ENCODE data around the gene H19.

The H19 gene

DNA sequence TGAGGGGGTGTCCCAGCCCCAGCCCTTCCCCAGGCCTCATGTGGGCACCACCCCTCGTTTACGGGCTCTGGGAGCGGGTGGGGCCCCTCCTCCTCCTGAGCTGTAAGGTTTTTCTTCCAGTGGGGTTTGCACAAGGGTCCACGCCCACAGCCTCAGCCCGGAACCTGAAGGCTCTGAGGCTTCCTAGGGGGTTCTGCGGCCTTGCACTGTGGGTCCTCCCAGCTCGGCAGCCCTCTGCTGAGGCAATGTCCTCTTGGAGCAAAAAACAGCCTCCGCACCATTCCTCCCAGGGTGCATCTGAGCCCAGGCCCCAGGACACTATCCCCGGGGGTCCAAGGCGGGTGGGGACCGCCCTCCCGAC, 14.1 kb downstream of the H19 start:
- no peak for DNase-seq (ENCODE audit: low read depth in 2 of 2)

DNA sequence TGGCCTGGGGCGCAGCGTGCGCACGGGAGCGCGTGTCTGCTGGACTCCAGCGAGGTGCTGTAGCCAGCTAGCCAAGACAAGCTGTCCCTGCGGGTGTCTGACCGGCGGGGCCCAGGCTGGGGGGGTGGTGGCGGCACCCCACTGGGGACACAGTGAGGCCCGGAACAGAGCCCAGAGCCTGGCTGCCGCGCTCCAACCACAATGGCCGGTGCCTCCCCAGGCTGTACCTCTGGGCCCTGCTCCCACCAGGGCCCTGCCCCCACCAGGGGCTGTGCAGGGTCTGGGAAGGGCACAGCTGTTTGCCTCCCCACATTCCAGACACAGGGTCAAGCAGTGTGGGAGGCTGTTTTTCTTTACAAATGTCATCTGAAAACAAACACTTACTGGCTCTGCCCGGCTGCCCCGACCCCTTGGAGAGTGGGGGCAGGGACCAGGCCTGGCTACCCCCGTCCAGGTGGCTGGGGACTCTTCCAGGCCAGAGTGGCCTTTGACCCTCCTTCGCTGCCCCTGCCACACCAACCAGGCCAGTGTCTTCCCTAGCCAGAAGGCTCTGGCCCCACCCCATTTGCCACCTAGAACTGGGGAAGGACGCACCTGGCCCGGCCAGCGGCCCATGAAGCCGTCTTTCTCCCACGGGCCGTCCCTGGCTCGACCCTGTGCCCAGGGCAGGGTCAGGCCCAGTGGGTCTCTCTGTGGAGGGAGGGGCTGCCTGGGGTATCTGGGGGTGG, 14.6 kb downstream of the H19 start:
- no peak for DNase-seq (ENCODE audit: low read depth in 2 of 2)

DNA sequence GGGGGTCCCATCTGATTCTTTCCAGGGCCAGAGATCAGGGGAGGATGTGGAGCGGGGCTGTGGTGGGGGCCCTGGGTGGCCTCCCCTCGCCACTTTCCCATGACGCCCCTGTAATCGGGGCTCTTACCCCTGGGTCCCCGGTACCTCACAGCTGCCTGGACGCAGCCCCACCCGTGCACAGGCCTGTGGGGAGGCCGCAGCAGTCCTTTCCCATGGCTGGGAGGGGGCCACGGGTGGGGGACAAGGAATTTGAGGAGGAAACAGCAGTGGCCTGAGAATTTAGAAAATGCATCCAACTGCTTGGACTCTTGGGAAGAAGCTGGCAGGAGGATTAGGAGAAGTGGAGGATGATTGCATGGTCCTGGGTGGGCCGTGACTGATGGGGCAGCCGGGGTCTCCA, 18.0 kb downstream of the H19 start:
- no peak for DNase-seq (ENCODE audit: low read depth in 2 of 2)

DNA sequence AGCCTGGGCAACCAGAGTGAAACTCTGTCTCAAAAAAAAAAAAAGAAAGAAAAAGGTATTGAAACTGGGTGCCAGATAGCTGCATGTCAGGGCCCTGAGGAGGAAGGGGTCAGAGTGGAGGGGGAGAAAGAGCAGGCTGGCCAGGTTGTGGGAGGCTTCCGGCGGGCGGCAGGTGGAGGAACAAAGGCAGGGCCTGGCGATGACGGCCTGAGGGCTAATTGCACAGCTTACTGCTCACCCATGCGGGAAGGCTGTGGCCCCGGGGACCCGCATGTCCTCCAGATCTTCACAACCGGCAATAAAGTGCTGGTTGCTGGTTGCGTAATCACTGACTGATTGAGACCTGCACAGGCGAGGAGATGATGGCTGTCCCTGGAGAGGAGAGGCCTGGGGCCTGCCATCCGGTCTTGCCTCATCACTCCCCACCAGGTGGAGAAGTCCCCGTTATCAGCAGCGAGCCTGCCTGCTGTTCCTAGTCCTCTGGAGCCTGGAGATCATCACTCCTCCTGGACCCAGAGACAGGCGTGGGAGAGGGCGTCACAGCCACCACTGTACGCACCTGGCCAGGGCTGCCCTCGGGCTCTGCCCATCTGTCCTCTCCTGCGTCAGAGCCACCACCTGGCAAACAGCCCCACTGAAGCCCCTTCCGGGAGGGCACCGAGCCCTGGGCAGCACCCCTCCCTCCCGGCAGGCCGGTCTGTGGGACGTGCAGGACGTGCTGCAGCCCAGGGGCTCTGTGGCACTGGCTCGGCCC, 18.7 kb downstream of the H19 start:
- no peak for DNase-seq (ENCODE audit: low read depth in 2 of 2)

DNA sequence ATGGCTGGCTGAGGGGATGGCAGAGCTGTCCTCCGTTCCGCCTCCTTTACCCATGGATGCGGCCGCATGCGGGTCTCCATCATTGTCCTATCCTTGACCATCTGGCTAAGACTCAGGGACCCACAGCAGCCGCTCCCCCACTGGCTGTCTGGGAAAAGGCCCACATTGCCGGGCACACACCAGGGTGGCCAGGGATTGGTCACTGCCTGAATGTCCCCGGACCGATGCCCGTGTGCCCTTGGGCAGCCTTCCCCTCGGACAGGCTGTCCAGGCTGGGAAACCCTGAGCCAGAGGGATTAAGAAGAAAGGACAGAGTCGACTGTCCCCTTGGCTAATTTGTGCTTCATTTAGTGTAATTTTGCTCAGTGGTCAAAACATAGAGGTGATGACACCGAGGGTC, 22.5 kb downstream of the H19 start:
- DNase-seq (ENCODE audit: low read depth in 2 of 2), result no peak

DNA sequence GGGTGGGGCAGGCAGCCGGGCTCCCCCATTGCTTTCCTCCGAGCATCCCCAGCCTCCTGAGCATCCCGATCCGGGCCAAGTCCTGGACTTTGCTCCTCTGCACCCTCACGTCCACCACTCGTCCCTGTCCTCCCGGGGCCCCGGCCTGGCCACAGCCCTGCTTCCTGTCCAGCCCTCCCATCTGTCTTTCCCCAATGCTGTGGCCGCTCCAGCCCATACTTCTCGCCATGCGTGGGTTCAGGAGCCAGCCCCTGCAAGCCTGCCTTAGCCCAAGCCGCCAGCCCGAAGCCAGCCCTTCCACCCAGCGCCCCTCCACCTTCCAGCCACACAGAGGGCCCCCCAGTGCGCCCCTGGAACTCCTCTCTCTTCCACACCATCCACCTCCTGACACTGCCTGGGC, 26.7 kb downstream of the H19 start:
- DNase-seq (ENCODE audit: low read depth in 2 of 2), result no peak

DNA sequence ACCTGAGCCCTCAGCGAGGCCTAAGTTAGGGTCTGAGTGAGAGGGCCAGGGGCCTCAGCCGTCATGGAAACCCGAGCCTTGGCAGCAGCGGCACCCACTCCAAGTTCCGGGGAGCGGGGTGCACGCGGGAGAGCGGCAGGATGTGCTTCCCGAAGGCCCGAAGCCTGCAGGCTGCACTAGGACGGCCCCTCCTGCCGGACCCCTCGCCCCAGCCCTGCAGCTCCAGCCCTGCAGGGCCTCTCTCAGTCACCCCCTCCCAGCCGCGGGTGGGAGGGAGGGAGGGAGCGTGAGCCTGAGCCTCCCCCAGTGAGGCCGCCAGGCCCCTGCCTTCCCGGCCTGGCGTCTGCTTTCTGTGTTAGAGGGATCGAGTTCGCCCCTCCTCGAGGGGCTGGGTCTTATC, 27.9 kb downstream of the H19 start:
- DNase-seq (ENCODE audit: low read depth in 2 of 2), result no peak

DNA sequence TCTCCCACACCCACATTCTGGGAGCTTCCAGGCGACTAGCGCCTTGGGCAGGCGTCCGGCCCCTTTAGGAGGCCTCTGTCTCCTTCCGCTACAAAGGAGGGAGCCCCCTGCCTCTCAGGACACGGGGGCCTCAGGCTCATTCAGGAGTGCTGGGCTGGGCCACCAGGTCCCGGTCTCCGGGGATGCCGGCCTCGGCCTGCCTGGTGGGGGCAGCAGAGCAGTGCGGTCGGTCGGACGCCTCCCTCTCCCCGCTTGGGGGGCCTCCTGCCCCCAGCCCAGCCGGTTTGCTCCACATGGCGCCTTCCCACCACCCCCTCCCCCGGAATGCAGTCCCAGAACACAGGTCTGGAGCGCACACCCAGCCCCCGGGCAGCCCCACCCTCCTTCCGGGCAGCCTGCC, 28.6 kb downstream of the H19 start:
- no peak for DNase-seq (ENCODE audit: low read depth in 2 of 2)

DNA sequence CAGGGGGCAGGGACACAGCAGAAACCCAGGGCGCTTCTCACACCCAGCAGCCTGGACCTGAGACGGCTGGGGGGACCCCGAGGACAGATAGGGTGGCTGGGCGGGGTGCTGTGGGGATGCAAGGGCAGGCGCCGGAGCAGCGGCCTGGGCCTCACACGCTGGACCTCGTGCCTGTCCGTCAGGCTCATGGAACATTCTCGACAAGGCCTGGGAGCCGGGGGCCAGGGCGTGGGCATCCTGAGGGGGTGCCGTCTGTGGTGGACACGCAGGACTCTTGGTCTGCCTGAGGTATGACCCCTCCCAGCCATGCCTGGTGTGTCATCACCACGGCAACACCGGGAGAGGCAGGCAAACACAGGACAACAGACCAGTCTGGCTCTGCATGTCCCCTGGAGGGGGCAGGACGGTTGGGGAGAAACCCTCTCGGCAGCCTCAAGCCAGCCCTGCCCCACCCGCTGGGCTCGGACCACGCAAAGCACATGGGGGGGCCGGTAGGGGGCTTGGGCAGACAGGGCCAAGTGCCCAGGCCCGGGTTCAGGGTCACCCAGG, 29.1 kb downstream of the H19 start:
- DNase-seq (ENCODE audit: low read depth in 2 of 2), result no peak

DNA sequence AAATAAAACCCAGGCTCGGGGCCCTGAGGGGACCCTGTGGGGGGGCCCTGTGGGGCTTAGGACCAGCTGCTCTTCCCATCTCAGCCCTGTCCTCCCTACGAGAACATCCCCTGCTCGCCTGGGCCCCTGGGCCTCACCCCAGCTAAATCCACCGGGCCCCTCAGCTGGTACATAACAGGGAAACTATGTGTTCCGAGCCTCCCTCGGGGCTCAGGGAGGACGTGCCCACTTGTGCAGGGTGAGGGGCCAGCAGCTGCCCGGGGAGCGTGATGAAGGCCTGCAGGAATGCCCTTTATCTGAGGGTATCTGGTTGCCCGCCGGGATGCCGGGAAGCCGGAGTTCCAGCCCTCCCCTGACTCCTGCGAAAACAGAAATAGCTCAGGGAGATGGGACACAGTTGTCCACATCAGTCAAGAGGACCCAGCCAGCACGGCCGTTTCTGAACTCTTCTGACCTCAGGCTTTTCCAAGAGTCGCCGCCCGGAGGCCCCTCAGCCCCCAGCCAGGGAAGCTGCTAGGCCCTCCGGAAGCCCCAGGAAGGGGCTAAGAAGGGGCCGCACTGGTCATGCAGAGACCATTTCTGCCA, 29.9 kb downstream of the H19 start:
- no peak for DNase-seq (ENCODE audit: low read depth in 2 of 2)

DNA sequence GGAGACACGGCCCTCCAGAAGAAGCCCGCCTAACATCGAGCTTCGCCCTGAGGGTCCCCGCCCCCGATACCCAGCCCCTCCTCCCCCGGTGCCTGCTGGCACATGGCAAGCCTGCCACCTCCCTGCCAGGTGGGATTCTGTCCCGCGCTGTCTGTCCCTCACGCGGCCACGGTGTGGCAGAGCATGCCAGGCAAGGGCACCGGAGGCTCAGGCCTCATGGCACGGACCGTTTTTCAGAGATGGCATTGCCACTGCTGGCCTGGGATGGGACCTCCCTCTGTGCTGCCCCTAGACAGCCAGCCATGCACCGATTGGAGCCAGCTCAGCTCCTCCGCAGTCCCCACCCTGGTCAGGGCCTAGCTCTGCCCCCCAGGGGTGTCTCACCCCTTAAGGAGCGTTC, 31.1 kb downstream of the H19 start:
- DNase-seq (ENCODE audit: low read depth in 2 of 2), result no peak

DNA sequence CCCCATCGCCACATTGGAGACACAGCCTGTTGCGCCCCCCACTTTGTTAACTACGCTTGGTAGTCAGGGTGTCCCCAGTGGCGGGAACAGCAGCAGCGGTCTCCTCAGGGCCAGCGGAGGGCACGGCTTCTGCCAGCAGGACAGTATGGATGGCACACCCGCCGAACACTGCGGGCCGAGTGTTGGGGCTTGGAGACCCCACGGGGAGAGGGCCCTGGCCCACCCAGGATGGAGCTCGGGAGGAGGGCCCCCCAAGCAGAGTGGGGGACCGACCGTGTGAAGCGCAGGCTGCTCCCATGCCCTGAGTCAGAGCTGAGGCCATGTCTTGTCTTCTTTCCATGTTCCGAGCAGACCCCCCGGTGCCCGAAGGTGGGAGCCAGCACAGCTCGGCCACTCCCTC, 32.7 kb downstream of the H19 start:
- DNase-seq (ENCODE audit: low read depth in 2 of 2), result no peak

DNA sequence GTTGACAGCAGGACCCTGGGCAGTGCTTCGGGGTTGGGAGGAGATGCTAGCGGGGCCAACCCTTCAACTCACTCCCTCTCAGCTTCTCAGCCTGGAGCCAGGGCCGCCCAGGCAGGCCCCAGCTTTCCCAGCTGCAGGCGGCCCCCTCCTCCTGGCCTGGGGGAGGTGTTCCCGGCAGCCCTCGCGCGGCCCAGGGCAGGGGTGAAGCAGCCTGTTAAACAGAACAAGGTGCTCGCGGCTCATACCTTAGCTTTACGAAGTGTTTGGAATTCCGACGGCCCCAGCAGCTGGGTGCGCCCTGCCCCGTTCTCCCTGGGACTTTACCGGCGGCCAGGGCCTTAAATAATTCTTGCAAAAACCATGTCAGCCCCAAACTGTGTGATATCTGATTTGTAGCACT, 33.3 kb downstream of the H19 start:
- no peak for DNase-seq (ENCODE audit: low read depth in 2 of 2)

DNA sequence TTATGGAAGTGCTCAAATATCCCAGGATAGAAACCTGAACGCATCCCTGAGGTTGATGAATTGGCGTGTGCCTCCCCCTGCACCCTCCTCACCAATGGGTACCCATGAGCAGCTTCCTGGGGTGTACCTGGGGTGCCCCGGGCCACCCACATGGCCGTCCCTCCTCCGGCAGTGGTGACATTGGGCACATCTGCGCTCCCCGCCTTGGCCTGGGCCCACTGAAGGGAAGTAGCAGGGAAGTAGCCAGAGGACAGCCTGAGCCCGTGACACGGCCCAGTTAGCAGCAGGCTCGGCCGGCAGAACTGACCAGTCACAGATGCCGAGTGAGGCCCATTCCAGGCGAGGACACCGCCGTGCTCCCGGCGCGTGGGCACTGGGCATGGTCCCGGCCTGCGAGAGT, 33.8 kb downstream of the H19 start:
- DNase-seq (ENCODE audit: low read depth in 2 of 2), result no peak

DNA sequence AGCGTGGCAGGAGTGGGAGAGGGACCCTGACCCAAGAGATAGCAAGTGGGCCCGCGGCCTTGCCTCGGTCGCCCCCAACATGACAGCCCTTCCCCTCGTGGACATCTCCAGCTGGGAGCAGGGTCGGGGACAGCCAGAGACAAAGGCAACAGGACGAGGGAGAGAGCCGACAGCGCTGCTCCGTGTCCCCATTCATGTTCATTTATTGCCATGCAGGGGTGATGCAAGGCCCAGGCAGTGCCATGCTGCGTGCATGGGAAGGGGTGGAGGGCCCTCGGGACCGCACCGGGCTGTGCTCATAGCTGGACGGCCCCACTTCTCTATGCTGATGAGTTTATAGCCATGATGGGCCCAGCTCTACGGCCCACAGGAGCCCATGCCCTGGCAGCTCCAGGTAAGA, 37.9 kb downstream of the H19 start:
- no peak for DNase-seq (ENCODE audit: low read depth in 2 of 2)

DNA sequence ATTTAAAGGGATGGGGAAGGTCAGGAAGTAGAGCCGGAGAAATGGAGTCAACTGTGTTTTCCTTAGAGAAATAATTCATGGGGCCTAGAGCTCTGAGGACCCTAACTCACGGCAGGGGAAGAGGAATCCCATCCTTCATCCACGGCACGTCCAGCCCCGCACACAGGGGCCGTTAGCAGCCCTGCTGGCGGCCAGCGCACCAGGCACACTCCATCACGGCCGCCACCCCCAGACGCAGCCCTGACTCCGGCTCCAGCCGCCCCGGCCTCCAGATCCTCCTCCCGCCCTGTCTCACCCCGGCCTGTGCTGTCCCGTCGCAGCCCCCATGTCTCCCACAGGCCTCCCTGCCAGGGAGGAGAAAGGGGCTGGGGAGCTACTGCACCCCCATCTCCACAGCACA, 39.3 kb downstream of the H19 start:
- no peak for DNase-seq (ENCODE audit: low read depth in 2 of 2)

DNA sequence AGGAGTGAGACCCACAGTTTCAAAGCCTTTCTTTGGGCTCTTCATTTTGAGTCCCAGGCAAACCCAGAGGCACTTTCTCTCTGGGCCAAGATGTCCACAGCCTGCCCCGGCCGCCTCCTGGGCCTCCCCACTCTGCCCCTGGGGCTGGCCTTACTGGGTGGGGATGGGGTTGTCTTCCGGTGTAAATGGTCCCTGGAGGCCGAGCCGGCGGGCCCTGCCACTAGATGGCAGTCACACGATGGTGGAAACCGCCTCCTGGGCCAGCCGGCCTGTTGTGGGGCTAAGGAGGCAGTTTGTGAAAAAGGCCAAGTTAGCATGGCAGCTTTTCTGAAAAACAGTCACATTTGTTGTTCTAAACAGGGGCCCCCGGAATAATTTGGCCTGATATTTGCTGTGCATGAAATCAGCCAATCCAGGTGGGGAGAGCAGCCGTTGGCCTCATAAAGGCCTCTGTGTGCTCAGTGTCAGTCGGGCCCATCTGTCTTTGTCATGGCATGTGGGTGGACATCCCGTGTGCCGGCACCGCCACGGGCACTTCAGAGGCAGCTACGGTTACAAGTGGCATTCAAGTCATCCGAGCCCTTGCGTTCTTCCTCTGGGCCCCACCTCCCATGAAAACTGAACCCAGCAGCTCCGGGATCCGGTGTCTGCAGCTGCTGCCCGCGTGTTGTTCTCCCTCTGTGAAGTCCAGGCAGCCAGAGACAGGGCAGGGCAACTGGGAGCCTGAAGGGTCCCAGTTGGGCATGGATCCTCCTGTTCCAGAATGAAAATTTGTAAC, 44.0 kb downstream of the H19 start:
- no peak for DNase-seq (ENCODE audit: low read depth in 2 of 2)

DNA sequence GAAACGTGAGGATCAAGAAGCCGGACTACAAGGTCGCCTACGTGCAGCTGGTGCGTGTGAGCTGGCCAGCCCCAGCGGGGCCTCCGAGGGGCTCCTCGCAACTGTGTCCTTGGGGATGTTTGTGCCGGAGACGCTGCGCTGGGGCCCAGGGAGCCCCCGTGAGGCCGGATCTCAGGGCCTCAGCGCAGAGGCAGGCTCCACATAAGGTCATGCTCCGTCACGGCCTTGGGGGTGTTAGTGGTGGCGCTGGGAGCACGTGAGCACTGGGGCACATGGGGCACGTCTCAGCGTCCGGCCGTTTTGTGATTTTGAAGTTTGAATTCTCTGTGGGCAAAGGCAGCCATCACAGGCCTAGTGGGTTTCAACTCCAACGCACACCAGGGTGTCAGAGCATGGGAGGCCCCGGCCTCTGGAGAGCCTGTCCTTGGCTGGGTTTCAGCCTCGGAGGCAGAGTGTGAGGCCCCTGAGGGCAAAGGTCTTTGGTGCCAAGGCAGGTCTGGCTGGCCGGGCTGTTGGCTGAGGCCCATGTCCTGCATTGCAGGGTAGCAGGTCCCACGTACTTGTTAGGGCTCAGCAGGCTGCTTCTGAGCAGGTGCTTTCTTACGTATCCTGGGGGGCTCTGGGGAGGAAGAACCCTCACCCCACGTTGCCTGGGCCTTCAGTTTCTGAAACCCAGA, 44.7 kb downstream of the H19 start:
- no peak for DNase-seq (ENCODE audit: low read depth in 2 of 2)

DNA sequence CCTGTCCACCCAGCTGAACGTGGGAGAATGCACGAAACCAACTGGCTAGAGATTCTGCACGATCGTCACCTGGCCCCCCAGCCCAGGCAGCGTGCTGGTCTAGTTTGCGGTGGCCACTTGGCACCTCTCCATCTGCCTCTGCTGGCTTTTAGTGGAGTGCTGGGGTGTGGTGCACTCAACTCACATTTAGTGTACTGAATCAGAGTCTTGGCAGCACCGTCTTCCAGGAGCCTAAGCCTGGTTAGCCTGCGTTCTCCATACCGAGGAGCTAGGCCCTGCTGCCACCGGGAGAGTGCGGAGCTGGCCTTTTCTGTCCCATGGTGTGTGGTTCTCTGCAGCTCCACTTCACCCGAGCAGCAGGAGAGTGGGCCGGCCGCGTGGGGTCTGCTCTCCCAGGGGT, 47.7 kb downstream of the H19 start:
- no peak for DNase-seq (ENCODE audit: low read depth in 2 of 2)

DNA sequence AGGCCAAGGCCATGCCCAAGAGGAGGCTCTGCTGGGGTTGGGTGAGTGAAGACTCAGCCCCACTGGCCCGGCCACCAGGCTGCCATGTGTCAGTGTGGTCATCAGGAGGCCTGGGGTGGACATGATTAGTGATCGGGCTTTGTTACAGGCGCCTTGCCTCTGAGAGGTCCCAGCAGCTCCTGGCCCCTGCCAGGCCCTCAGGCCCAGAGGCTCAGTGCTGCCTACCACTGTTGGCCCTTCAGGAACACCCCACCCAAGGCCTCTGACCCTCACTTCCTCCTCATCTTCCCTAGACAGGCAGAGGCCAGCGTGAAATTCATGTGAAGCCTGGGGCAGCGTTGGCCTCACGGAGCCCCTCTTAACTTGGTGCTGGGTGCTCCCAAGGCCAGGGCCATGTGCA, 48.3 kb downstream of the H19 start:
- no peak for DNase-seq (ENCODE audit: low read depth in 2 of 2)

DNA sequence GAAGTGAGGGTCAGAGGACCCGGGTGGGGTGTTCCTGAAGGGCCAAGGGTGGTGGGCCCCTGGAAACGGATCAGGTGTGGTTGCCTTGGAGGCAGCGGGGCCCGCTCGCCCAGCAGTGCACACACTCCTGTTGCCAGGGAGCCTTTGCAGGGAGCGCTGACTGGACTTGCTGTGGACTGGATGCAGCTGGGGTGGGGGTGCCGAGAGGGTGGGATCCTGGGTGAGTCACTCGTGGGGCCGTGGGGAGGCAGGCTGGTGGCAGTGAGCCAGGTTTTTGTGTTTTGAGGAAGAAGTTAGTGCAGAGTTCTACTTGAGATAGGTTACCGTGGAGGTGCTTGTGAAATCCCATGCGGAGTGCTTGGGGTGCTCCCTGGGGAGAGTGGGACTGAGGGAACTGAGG, 49.3 kb downstream of the H19 start:
- DNase-seq (ENCODE audit: low read depth in 2 of 2), result no peak

Measured in stimulated activated CD8-positive, alpha-beta memory T cell treated with anti-CD3 and anti-CD28 coated beads, Interleukin-2, amount 100 ng/mL, for 48 hours (primary cell).